ENCODE data around the gene NEO1.

The NEO1 gene

GRCh38 chr15:73326157-73326556 lies 273.9 kb downstream of the NEO1 start:
- TF ChIP-seq CTCF (IDR thresholded peaks at IDR 0.05; ENCODE audit: insufficient read depth, low read depth, low read length, missing control alignments) = no peak
- no peak overlapping the region for H3K4me3 ChIP-seq (ENCODE audit: low read length)
- no peak for DNase-seq (ENCODE audit: low read depth)

- no peak overlapping the region for H3K4me3 ChIP-seq (ENCODE audit: low read length)
- no peak for TF ChIP-seq CTCF (IDR thresholded peaks at IDR 0.05; ENCODE audit: insufficient read depth, low read depth, low read length, missing control alignments)
- DNase-seq (ENCODE audit: low read depth) = no peak
Observed at GRCh38 chr15:73328149-73328820, 276.0 kb downstream of the NEO1 start.

- H3K4me3 ChIP-seq (ENCODE audit: low read length) = no peak overlapping the region
- DNase-seq (ENCODE audit: low read depth) = no peak
- no peak for TF ChIP-seq CTCF (IDR thresholded peaks at IDR 0.05; ENCODE audit: insufficient read depth, low read depth, low read length, missing control alignments)
Observed at GRCh38 chr15:73328981-73329380, 276.7 kb downstream of the NEO1 start.

GRCh38 chr15:73329501-73330200 lies 277.4 kb downstream of the NEO1 start:
- DNase-seq (ENCODE audit: low read depth) = no peak
- no peak for TF ChIP-seq CTCF (IDR thresholded peaks at IDR 0.05; ENCODE audit: insufficient read depth, low read depth, low read length, missing control alignments)
- no peak overlapping the region for H3K4me3 ChIP-seq (ENCODE audit: low read length)

GRCh38 chr15:73330206-73331051 lies 278.2 kb downstream of the NEO1 start:
- no peak for DNase-seq (ENCODE audit: low read depth)
- no peak overlapping the region for H3K4me3 ChIP-seq (ENCODE audit: low read length)
- TF ChIP-seq CTCF (IDR thresholded peaks at IDR 0.05; ENCODE audit: insufficient read depth, low read depth, low read length, missing control alignments) = no peak

- H3K4me3 ChIP-seq (ENCODE audit: low read length) = no peak overlapping the region
- TF ChIP-seq CTCF (IDR thresholded peaks at IDR 0.05; ENCODE audit: insufficient read depth, low read depth, low read length, missing control alignments) = no peak
- DNase-seq (ENCODE audit: low read depth) = no peak
Observed at GRCh38 chr15:73331501-73331900, 279.2 kb downstream of the NEO1 start.

Measured in epithelial cell of esophagus (primary cell).